ENCODE data around the gene EVA1A. TPM values are rescaled to one million over a fixed set of nuclear protein-coding genes. Genes with fewer than 3 reads are reported as not detected.

Gene EVA1A
- total and polyA plus RNA-seq, 2 experiments from 2014 or later: 4.6 to 7.9 TPM

- TF ChIP-seq REST (IDR thresholded peaks at IDR 0.05; ENCODE audit: unreplicated experiment) (no peak), ZNF114 (CRISPR knock-in tag; IDR thresholded peaks at IDR 0.05) (no peak), ETS1 (IDR thresholded peaks at IDR 0.05) (no peak)
Measured at GRCh38 chr2:75596784-75597183, 36.0 kb upstream of the EVA1A start (continued).

GRCh38 chr2:75595541-75596395 lies 35.0 kb upstream of the EVA1A start:
- H4K20me1 ChIP-seq (replicated peaks; ENCODE audit: insufficient read depth): no peaks in the 10 kb centered on the region
- H3K4me3 Mint-ChIP-seq: no peak overlapping the region
- H3F3A ChIP-seq (replicated peaks; ENCODE audit: low read depth): no peaks in the 10 kb centered on the region
- no peak overlapping the region for H3K4me2 ChIP-seq
- H3K9me3 Mint-ChIP-seq: no peaks in the 10 kb centered on the region
- no peak overlapping the region for H3K4me3 ChIP-seq
- H3K79me2 ChIP-seq (replicated peaks; ENCODE audit: insufficient read depth): no peaks in the 10 kb centered on the region
- peaks cover 3% of the 10 kb centered on the region for H3K27me3 Mint-ChIP-seq (ENCODE audit: insufficient read depth, low read depth, poor library complexity)
- DNase-seq (ENCODE audit: low spot score): no peak
- no peak overlapping the region for H3K27ac ChIP-seq (ENCODE audit: low read depth)
- ATAC-seq: no peak
- no peaks in the 10 kb centered on the region for H3K36me3 Mint-ChIP-seq (ENCODE audit: low read depth)
- H3K9me2 ChIP-seq (ENCODE audit: insufficient read depth): peaks cover 4% of the 10 kb centered on the region; the same call in 1 of the 2 replicates
- peaks cover 6% of the 10 kb centered on the region; the same call in 1 of the 3 replicates for H3K4me1 Mint-ChIP-seq
- no peaks in the 10 kb centered on the region for H3K27me3 ChIP-seq (ENCODE audit: insufficient read depth)
- H2AFZ ChIP-seq: no peak overlapping the region
- no peak overlapping the region for H3K27ac Mint-ChIP-seq
- no peaks in the 10 kb centered on the region for H3K4me1 ChIP-seq (ENCODE audit: insufficient read depth)
- H3K36me3 ChIP-seq (ENCODE audit: insufficient read depth): no peaks in the 10 kb centered on the region
- TF ChIP-seq JUNB (IDR thresholded peaks at IDR 0.05; ENCODE audit: unreplicated experiment) (no peak), NANOG (IDR thresholded peaks at IDR 0.05; ENCODE audit: borderline replicate concordance) (no peak), REST (IDR thresholded peaks at IDR 0.05; ENCODE audit: unreplicated experiment) (no peak), ZNF331 (CRISPR knock-in tag; IDR thresholded peaks at IDR 0.05; ENCODE audit: low read depth) (no peak), CREB1 (CRISPR knock-in tag; IDR thresholded peaks at IDR 0.05; ENCODE audit: low read depth) (no peak), ZNF114 (CRISPR knock-in tag; IDR thresholded peaks at IDR 0.05) (no peak), ZNF462 (CRISPR knock-in tag; IDR thresholded peaks at IDR 0.05) (no peak), EZH2phosphoT487 (IDR thresholded peaks at IDR 0.05; ENCODE audit: unreplicated experiment) (no peak)
